ENCODE measurements around the gene RNU7-1. TPM values are rescaled to one million over a fixed set of nuclear protein-coding genes. Genes with fewer than 3 reads are reported as not detected.

Gene RNU7-1
- total RNA-seq, 1 donor from 2014 or later: not detected

DNA sequence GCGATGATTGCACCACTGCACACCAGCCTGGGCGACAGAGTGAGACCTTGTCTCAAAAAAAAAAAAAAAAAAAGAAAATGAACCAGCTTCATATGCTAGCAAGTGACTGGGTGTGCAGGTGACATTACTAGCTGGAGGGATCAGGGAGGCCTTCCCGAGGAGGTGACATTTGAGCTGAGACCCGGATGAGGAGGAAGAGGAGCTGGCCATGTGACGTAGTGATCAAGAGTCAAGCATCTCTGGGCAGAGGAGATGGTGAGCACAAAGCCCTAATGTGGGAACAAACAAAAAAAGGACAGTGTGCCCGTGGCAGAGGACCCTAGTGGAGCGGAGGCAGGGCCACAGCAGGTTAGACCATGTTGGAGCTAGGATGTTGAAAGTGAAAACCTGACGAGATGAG lies 4.0 kb downstream of the RNU7-1 start:
- Mint-ChIP-seq H3K4me1 (peaks cover 83% of the 10 kb centered on the region), H3K27me3 (no peaks in the 10 kb centered on the region), H3K27ac (peak overlapping the region; percentile 96), H3K36me3 (ENCODE audit: low read depth) (peaks cover 17% of the 10 kb centered on the region), H3K9me3 (no peaks in the 10 kb centered on the region), H3K4me3 (peak overlapping the region; percentile 44)
- ChIA-PET POLR2A (interaction anchor here (1.0 to 24.6 kb wide), 5 partner anchors 10 to 71 kb away, joined by 4 to 1516 read pairs (median 12); partner anchors contain the start of genes EMG1, LPCAT3, PHB2 and PTPN6), CTCF (interaction anchor here (0.8 to 14.9 kb wide), 4 partner anchors 13 to 166 kb away, joined by 3 to 571 read pairs (median 8); partner anchors contain the start of gene SPSB2)
- DNase-seq (no peak), ATAC-seq (ENCODE audit: low read depth) (no peak)
- TF ChIP-seq, protein P1, sequence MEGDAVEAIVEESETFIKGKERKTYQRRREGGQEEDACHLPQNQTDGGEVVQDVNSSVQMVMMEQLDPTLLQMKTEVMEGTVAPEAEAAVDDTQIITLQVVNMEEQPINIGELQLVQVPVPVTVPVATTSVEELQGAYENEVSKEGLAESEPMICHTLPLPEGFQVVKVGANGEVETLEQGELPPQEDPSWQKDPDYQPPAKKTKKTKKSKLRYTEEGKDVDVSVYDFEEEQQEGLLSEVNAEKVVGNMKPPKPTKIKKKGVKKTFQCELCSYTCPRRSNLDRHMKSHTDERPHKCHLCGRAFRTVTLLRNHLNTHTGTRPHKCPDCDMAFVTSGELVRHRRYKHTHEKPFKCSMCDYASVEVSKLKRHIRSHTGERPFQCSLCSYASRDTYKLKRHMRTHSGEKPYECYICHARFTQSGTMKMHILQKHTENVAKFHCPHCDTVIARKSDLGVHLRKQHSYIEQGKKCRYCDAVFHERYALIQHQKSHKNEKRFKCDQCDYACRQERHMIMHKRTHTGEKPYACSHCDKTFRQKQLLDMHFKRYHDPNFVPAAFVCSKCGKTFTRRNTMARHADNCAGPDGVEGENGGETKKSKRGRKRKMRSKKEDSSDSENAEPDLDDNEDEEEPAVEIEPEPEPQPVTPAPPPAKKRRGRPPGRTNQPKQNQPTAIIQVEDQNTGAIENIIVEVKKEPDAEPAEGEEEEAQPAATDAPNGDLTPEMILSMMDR (IDR thresholded peaks at IDR 0.05): no peak
- intact Hi-C loops (cut with micrococcal nuclease): no loop called here

- intact Hi-C loops (cut with micrococcal nuclease): no loop called here
- Mint-ChIP-seq H3K27ac (peak overlapping the region; percentile 96), H3K27me3 (no peaks in the 10 kb centered on the region), H3K4me1 (peaks cover 85% of the 10 kb centered on the region), H3K36me3 (ENCODE audit: low read depth) (peaks cover 25% of the 10 kb centered on the region), H3K4me3 (peak overlapping the region; percentile 60), H3K9me3 (no peaks in the 10 kb centered on the region)
- TF ChIP-seq, protein P1 (IDR thresholded peaks at IDR 0.05): no peak
- ATAC-seq (ENCODE audit: low read depth) (peak; percentile 0), DNase-seq (no peak)
- CTCF ChIA-PET: interaction anchor here (0.6 to 14.9 kb wide), 4 partner anchors 12 to 334 kb away, joined by 3 to 571 read pairs (median 7); partner anchors contain the start of gene SPSB2
- POLR2A ChIA-PET: interaction anchor here (0.7 to 24.6 kb wide), 6 partner anchors 10 to 97 kb away, joined by 3 to 1516 read pairs (median 3); partner anchors contain the start of genes PTPN6 and USP5
Measured at GRCh38 chr12:6948873-6949594, 5.4 kb downstream of the RNU7-1 start.

- H3K27me3 Mint-ChIP-seq: no peaks in the 10 kb centered on the region
- peak overlapping the region; percentile 99 for H3K4me3 Mint-ChIP-seq
- POLR2A ChIA-PET: interaction anchor here (17.0 to 24.6 kb wide), 2 partner anchors 8 kb away, joined by 1516 read pairs; partner anchors contain the start of genes C12orf57, PTPN6 and RNU7-1
- H3K36me3 Mint-ChIP-seq (ENCODE audit: low read depth): peaks cover 38% of the 10 kb centered on the region
- peaks cover 85% of the 10 kb centered on the region for H3K4me1 Mint-ChIP-seq
- intact Hi-C loops (cut with micrococcal nuclease): loop anchor here (10.0 kb wide), 2 partner anchors 316 to 526 kb away; partner anchors contain the start of gene LPAR5
- ATAC-seq (ENCODE audit: low read depth): no peak
- TF ChIP-seq, protein P1 (IDR thresholded peaks at IDR 0.05): no peak
- CTCF ChIA-PET: interaction anchor here (1.7 to 14.9 kb wide), 2 partner anchors 10 to 81 kb away, joined by 4 to 571 read pairs; no protein-coding TSS in a partner anchor
- H3K9me3 Mint-ChIP-seq: no peaks in the 10 kb centered on the region
- peak overlapping the region; percentile 96 for H3K27ac Mint-ChIP-seq
- no peak for DNase-seq
Measured at GRCh38 chr12:6950401-6950801, 6.8 kb downstream of the RNU7-1 start.

DNA sequence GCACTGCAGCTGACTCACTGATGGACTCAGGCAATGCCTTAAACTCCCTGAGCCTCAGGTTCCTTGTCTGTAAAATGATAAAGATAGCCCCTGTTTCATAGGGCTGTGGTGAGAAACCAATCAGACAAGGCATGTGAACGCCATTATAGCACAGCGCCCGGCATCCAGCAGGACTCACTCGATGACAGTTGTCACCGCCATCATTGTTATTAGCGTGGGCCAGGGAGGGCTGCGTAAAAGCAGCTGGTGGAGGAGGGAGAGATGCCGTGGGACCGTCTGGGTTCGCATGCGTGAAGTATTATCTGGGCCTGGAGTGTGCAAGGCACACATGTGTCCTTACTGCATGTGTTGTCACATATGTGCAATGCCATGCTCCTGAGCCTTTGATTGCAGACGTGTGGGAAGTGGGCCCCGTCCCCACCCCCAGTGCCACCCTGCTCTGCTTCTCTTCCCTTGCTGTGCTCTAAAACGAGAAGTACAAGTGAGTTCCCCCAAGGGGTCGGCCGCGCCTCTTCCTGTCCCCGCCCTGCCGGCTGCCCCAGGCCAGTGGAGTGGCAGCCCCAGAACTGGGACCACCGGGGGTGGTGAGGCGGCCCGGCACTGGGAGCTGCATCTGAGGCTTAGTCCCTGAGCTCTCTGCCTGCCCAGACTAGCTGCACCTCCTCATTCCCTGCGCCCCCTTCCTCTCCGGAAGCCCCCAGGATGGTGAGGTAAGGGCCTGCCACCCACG lies 7.4 kb downstream of the RNU7-1 start, which contains the start of gene PTPN6:
PTPN6 (plus strand) TSS at position 546 of the 730 bp plus-strand sequence; CDS start at position 703, 157 bp downstream.
- ChIA-PET CTCF (interaction anchor here (1.3 to 14.9 kb wide), 3 partner anchors 10 to 81 kb away, joined by 4 to 571 read pairs (median 5); partner anchors contain the start of gene SPSB2), POLR2A (interaction anchor here (0.6 to 24.6 kb wide), 11 partner anchors 8 to 227 kb away, joined by 3 to 1516 read pairs (median 5); partner anchors contain the start of genes C12orf57, COPS7A, PTPN6 and RNU7-1)
- DNase-seq: peak; percentile 70
- H3K36me3 Mint-ChIP-seq (ENCODE audit: low read depth): peaks cover 43% of the 10 kb centered on the region
- H3K27ac Mint-ChIP-seq: peak within 1 kb of the TSS; percentile 96
- intact Hi-C loops (cut with micrococcal nuclease): loop anchor here (1.0 to 10.0 kb wide), 4 partner anchors 8 to 526 kb away; partner anchors contain the start of genes LPAR5 and RNU7-1
- peak within 1 kb of the TSS; percentile 99 for H3K4me3 Mint-ChIP-seq
- peaks cover 85% of the 10 kb centered on the region for H3K4me1 Mint-ChIP-seq
- TF ChIP-seq, protein P1 (IDR thresholded peaks at IDR 0.05): no peak
- ATAC-seq (ENCODE audit: low read depth): peak; percentile 62
- H3K27me3 Mint-ChIP-seq: no peaks in the 10 kb centered on the region
- H3K9me3 Mint-ChIP-seq: no peaks in the 10 kb centered on the region
